NCI-H1417 treated with DMSO at 0.1 percent for 48 hours (cell line): Measurements from ENCODE around the gene ARID1B.

Experiments used
- DNase-seq: peaks from one replicate; lab custom pipeline; 2025; lab: John Stamatoyannopoulos, UW

Gene ARID1B

DNA sequence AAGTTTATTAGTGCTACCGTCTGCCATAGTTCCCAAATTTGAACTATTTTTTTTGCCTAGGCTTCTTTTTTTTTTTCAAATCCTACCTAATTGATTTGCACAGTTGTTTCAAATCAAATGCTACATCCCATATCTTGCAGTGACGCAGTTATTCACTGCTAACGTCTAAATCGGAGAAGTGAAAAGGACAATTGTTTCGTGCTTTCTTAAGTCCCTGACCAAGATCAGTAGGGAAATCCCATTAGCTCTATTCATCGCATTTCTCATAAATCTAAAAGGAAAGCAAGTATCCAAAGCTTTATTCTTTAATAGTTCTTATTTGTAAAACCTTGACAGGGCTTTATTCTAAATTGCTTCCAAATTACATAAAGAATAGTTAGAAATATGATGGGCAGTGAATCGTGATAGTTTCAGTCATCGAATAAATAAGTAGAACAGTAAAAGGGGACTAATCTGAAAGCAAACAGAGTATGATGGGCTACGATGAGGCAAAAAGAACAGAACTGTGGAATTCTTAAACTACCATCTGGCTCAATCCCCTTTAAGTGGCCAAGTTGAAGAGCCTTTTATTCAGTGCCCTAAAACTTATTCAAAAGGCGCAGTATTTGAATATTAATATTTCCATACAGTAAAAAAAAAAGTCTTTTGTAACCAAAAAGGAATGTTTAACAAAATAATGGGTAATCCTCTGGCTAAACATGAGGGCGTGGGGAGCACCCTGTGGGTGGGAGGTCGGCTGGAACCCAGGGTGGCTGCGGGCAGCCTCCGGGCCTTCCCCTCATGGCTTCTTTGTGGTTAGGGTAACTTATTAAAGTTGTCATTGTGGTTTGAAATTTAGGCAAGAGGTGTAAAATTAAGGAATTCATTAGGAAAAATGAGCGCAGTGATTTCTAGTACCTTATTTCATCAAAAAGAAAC is 3.0 kb upstream of the ARID1B start:
- DNase-seq = no peak

DNA sequence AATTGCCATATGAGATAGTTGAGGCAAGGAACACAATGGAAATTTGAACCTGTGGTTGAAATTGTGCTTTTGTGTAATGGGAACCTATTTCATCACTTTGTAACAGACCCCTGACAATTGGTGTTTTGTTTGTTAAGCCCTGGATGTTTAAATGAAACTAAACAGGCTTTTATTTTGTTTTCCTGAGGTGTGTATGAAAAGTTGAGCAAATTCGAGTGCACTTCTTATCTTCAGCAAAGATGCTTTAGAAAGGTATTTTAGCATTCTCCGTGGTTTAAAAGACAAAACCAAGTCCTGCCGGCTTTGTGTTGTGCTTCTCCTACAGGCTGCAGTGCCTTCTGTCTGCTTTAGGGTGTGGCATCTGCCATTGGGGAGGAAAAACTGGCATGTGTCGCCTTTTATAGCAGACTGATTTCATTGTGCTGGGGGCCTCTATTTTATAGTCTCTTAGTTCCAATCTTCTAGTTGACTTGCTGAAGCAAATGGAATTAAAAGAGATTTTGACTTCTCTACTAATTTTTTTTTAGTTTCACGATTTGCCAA is 2.2 kb upstream of the ARID1B start:
- DNase-seq = no peak

GRCh38 chr6:156775717-156776116 is 1.5 kb upstream of the ARID1B start:
- no peak for DNase-seq

- peak; percentile 57 for DNase-seq
Observed at GRCh38 chr6:156776470-156776839, 723 bp upstream of the ARID1B start.

GRCh38 chr6:156777577-156778453 is 637 bp downstream of the ARID1B start:
- no peak for DNase-seq

- no peak for DNase-seq
Observed at GRCh38 chr6:156778454-156779205, 1.5 kb downstream of the ARID1B start.

DNA sequence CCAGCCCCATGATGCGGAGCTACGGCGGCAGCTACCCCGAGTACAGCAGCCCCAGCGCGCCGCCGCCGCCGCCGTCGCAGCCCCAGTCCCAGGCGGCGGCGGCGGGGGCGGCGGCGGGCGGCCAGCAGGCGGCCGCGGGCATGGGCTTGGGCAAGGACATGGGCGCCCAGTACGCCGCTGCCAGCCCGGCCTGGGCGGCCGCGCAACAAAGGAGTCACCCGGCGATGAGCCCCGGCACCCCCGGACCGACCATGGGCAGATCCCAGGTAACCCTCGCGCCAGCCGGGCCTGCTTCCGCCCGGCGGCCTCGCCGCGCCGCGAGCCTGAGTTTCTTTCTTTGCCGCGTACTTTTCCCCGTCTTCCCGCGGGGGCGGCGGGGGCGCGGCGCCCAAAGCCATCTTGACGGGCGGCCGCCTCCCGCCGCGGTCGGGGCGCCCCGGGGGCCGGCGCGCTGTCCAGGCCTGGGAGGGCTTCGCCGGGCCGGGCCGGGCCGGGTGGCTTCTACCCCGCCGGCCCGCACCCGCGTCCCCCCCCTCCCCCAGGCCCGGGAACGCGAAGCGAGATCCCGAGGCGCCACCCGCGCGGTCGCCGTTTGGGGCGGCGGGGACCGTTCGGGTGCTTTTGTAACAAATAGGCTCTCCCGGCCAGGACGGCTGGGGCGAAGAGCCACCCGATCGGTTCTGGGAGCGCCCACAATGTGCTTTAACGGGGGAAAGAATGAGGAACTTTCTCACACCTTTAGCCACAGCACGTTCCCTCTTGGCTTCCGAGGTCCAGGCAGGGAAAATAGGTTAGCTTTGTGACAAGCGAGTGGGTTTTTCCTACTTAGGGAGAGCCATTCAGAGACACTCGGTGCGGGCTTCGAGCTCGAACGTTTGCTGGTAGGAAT is 2.3 kb downstream of the ARID1B start:
- no peak for DNase-seq

- DNase-seq = peak; percentile 87
Observed at GRCh38 chr6:156780102-156780641, 3.0 kb downstream of the ARID1B start.

GRCh38 chr6:156780962-156781853 is 4.0 kb downstream of the ARID1B start:
- no peak for DNase-seq

GRCh38 chr6:156781861-156782631 is 4.9 kb downstream of the ARID1B start:
- DNase-seq = no peak

DNA sequence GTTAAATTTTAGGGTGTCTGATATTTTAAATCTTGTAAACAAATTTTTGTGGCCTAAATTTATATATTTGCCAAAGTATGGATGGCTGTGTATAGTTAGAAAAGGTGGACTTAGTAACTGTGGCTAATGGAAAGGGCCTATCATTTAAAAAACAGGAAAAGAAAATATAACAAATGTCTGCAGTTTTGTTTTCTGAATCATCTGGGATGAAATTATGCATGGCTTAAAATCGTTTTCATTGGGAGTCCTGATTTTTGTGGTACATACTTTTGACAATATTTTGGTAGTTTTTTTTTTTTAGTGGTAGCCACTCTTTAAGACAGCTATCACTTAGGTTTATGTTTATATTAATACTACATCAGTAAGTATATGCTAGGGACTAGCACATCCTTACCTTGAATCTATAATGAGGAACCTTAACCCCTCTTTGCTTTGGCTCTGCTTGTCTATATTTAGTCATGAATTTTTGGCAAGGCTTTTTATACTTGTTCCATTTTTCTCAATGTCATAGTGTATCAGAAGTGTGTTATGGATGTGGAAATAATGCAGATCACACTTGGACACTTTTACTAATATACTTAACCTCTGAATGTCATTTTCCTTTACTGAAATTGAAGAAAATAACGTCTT is 5.6 kb downstream of the ARID1B start:
- no peak for DNase-seq

GRCh38 chr6:156783958-156784357 is 6.8 kb downstream of the ARID1B start:
- DNase-seq = no peak

DNA sequence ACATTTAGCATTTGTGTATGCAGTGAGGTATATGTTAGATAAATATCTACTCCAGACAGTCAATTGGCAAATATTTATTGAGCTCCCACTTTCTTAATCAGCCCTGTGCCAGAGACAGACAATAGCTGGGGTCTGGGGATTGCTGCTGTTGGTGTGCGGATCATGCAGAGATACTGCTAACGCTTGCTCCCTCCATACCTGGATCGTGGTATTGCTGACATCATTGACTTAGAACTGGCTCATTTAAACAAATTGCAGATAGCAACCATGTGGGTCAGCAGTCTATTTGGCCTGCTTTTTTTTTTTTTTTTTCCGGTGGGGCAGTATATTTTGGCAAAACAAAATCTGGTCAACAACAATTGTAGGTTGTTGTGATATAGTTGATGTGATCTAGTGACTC is 9.5 kb downstream of the ARID1B start:
- DNase-seq = no peak

DNA sequence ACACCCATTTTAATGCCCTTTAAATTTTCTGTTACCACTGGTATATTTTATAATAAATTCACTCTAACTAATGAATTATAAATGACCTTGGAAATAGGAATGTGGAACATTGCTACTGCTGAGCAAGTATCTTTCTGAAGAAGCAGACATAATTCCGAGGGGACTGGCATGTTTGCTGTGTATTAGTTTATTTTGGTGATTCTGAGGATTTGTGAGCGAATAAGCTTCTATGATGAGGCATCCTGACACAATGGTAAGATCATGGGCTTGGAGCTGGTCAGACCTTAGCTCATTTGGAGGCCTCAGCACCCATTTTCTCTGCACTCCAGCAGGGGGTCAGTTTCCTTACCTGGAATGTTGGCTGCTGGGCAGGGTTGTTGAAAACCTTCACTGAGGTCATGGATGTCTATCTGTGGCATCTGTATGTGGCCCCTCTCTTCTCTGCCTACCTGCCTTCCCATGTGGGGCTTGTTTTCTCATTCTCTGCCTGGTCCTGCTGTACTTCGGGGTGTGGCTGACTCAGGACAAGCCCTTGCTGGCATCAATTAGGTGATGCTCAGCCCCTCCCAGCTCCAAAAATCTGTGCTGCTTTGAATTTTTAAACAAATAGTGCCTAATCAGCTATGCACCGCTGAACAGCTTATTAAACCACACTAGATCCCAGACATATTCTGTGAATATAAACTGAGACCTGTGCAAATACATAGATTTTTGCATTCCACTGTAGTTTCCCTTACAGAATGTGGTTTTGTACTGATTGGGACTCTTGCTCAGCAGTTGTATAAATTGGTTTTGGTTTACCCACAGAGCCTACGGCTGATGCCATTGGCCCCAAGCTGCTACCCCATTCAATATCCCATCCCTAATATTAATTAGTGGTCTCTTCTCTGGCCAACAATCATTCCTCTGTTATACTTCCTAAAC is 10.7 kb downstream of the ARID1B start:
- DNase-seq = no peak

DNA sequence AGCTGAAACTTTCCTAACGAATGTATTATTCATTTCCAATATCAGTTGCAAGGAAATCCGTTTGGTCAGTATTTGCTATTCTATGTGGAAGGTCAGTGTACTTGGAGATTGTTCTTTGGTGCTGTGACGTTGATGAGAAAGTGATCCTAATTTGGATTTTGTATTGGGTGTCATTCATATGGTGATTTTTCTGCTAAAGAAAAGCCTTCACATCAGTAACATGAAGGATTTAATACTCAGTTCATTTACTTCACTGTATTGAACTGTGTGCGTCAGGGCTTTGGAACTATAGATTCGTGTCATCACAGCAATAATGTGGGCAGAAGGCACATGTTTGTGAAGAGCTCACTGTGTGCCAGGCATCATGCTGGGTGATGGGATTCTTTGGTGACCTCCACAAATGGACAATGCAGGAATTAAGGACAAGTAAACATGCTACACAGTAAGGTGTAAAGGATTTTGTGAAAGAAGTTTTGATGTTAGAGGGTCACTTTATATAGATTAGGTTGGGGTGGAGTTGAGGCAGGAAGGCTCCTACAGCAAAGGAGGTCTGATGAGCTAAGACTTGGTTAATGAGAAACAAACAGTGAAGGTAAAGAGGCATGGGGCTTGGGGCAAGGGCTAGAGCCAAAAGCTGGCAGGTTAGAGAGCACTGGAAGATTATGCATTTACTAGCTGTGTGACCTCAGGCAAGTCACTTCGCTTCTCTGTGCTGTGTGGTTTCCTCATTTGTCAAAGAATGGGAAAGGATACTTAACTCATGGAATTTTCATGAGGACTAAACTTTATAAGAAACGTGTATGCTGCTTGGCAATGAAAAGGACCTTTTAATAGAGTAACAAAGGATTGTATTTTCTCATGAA is 12.1 kb downstream of the ARID1B start:
- DNase-seq = no peak

GRCh38 chr6:156790711-156791319 is 13.6 kb downstream of the ARID1B start:
- DNase-seq = no peak
